Thyroid gland (tissue), 4 donors: ENCODE data around the gene ATXN7.

ENCODE experiments used
- CTCF ChIP-seq, 6 experiments: fragments of 200-600 bp in 3 of 6; fragments of 450-650 bp in 3 of 6; sonication (generic) in 3 of 6; IDR thresholded peaks; one replicate each; pipeline ENCODE4 v1.5.1; 2016 to 2019; ENCODE audit warnings: antibody characterized with exemption in 6 of 6, mild to moderate bottlenecking in 2 of 6, inconsistent platforms in 1 of 6, moderate library complexity in 1 of 6
- POLR2A ChIP-seq, 2 donors: fragments of 450-650 bp; IDR thresholded peaks; one replicate each; pipeline ENCODE4 v1.6.1; 2017; ENCODE audit warnings: antibody characterized with exemption in 2 of 2, mild to moderate bottlenecking in 2 of 2, moderate library complexity in 1 of 2

GRCh38 chr3:63855333-63855940, 8.2 kb upstream of the ATXN7 start:
- TF ChIP-seq CTCF (IDR thresholded peaks at IDR 0.05): no peak
- TF ChIP-seq POLR2A (IDR thresholded peaks at IDR 0.05): no peak
